ENCODE measurements around the gene SWI5.
A peak's percentile ranks its signal among the peaks of the same experiment; 100 is the strongest.
"Not testable (repeated sequence)": the region's sequence is repeated elsewhere in the genome, so short reads cannot be mapped to it uniquely, and the experiment has no call there.

Gene SWI5

DNA sequence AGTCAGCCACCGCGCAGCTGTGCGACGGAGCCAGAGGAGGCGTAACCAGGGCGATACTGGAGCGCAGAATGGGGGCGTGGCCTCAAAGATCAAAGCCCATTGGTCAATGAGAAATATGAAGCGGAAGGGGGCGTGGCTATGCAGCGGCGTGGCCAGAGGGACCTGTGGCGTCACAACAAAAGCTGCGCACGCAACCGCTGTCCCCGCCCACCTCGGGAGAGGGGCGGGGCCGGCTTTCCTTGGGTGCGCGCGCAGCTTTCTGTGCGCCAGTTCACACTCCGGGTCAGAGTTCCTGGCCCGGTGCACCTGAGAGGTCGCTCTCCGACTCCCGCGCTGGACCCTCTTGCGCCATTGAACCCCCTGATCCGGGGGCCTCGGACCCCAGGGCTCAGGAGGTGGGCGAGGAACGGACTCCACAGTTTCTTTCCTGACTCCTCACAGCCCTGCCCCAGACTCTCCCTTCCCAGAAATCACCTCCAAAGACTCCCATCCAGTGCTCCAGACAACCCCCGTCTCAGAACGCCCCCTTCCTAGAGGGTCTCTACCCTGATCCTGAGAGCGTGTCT lies at the start of gene SWI5:
SWI5 (plus strand) TSS at position 269 of the 566 bp plus-strand sequence.
- DNase-seq (ENCODE audit: low spot score), result peak; percentile 100

DNA sequence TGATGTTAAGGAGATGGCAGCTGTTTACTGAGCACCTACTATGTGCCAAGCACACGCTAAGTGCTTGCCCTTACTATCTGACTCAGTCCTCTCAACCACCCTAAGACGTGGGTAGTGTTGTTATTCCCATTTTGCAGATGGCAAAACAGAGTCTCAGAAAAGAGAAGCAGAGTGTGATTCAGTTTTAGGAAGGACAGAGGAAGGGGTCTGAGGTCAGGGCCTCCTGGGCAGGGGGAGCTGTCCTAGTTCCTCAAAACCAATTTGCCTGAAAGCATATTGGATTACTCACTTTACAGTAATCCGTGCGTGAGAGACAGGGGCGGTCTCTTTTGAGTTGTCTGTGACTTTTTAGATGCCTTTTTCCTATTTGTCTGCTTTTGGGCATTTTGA lies 49.7 kb upstream of the SWI5 start:
- no peak for DNase-seq (ENCODE audit: low spot score)

DNA sequence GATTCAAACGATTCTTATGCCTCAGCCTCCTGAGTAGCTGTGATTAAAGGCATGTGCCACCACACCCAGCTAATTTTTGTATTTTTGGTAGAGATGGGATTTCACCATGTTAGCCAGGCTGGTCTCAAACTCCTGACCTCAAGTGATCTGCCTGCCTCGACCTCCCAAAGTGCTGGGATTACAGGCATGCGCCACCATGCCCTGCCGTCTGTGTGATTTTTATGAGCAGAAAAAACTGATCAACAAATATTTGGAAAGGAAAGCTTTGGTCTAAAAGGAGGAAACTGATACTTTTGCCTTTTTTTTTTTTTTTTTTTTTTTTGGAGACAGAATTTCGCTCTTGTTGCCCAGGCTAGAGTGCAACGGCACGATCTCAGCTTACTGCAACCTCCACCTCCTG lies 45.2 kb upstream of the SWI5 start:
- not testable (repeated sequence) for DNase-seq (ENCODE audit: low spot score)

DNA sequence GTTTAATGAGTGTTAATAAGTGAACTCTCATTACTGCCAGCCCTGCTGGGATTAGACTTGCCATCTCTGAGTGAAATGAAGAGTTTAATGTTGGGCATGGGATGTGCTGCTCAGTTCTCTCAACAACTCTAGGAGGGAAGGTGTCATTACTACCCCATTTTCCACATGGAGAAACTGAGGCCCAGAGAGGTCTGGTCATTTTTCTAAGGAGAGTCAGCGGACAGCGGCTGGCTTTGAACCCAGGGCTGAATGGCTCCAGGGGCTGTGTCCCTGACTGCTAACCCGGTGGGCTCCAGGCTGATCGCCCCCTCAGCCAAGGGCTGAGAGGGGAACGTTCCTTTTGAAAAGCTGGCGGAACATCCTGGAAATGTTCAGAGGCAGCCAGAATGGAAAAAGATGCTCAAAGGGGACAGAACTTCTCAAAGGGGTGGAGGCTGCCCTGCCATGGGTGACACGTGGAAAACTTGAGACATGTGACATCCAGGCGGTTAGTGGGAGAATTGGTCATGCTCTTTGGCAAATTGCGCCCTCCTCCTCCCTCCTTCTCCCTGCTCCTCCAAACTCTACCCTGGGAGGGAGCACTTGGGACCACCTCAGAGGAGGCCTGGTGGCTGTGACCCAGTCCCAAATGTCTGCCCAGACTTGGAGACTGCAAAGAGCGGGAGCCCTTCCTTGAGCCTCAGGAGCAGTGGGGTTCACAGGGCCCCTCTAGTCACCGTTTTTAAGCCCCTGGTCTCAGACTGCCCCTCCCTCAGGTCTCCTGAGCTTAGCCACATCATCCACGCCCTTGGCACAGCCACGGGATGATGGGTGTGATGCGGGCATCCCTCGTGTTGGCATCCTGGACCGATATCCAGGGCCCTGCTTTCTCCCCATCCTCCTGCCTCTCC lies 44.2 kb upstream of the SWI5 start:
- no peak for DNase-seq (ENCODE audit: low spot score)

DNA sequence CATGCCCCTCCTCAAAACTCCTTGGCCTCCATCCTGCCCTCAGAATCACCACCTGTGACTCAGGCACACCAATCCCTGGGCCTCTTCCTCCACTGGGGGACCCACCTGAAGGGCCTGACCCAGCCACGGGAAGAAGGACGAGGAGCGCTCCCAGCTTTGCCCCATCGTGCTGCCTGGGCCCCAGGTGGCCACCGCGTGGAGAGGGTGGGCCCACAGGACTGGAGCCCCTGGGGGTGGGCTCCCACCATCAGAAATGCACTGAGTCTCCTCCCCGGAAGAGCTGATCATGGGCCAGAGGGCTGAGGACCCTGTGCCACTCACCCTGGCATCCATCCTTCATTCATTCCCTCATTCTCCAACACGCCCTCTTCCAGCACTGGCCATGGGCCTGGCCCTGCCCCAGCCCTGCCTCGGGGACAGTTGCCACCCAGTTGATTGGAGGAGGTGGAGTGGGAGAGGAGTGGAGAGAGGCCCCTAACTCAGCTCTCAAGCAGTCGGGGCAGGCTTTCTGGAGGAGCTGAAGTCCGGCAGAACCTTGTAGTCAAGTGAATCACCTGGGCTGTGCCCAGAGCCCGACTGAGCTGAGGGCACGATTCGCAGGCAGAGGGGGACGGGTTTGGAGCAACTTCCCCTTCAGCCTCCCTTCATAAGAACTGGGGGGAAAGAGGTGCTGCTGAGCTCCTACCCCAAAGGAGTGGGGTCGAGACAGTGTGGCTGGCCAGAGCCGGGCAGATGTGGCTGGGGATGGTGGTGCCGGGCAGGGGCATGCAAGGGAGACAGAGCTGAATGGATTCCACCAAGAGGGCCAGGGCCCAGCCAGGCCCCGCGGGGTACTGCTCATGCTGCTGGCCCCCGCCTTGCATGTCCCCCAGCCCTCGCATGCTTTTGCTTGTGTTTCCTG lies 43.3 kb upstream of the SWI5 start:
- no peak for DNase-seq (ENCODE audit: low spot score)

DNA sequence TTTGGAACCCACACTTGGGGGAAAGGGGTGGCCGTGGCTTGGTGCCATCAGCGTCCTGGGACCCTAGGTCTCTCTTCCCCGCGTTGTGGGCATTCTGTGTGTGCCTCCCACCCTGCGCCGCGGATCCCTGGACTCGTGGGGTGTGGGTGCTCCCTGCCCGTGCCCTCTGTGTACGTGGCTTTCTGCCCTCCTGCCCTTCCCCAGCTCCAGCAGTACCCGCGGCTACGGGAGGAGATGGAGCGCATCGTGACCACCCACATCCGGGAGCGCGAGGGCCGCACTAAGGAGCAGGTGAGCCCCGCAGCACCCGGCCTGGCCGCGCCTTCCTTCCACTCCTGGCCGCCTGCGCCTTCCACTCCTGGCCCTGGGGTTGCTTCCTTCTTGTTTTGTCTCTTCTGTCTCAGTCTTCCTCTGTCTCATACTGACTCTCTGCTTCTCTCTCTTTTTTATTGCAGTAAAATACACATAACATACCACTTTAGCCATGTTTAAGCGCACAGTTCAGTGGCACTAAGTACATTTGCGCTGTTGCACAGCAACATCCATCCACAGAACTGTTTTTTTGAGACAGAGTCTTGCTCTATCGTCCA lies 42.2 kb upstream of the SWI5 start:
- DNase-seq (ENCODE audit: low spot score), result no peak

DNA sequence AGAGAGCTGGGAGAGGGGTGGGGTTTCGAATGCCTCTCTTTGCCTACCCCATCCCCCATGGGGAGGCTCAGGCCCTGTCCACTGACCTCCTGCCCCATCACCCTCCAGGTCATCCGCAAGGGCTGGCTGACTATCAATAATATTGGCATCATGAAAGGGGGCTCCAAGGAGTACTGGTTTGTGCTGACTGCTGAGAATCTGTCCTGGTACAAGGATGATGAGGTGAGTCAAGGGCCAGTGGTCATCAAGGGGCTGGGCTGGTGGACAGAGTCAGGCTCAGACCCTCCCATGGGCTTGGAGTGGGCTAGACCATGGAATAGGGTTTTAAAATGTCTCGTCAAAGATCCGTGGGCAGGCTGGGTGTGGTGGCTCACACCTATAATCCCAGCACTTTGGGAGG lies 34.0 kb upstream of the SWI5 start:
- no peak for DNase-seq (ENCODE audit: low spot score)

DNA sequence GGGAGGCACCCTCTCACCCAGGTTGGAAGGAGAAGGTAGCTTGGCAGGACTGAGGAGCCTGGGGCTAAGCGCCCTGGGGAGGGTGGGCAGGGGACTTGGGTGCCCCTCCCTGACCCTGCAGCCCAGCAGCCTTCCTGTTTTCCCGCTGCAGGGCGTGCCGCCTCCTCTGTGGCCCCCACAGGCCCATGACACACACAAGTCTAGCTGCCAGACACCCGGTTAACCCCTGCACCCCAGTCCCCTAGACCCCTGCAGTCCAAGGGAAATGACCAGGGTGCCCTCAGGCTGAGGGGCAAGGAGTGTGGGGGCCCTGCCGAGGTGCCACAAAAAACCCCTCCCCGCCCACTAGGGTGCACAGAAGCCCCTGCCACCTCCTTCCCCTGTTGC lies 33.3 kb upstream of the SWI5 start:
- DNase-seq (ENCODE audit: low spot score), result no peak

DNA sequence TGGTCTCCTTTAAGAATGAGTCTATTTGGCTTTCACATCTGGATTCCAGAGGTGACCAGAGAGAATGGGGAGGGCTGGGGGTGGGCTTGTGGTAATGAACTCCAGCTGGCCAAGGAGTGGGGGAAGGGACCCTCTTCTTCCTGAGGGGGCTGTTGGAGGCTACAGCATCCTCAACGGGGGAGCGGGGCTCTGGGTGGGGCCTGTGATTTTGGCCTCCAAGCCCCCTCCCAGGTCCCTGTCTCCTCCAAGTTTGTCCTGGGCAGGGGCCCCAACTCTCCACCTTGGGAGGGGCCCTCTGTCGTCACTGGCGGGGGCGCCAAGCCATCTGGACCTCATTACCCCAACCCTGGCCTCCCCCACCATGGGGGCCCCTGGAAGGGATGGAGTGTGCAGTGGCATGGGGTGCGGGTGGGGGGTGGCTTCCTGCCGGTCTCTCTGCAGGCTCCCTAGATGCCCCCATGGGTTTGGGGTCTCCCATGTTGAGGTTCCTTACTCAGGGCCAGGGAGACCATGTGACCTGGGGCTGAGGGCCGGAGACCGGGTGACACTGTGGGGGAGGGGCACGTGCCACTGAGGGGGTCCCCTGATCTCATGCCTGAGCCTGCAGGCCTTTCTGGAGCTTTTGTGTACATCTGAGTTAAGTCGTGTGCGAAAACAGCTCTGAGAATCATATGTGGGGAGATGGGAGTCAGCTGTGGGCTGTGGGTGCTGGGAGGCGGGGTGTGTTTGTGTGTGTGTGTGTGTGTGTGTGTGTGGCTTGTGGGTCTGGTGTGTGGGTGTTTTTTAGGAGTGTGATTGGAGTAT lies 32.7 kb upstream of the SWI5 start:
- no peak for DNase-seq (ENCODE audit: low spot score)

DNA sequence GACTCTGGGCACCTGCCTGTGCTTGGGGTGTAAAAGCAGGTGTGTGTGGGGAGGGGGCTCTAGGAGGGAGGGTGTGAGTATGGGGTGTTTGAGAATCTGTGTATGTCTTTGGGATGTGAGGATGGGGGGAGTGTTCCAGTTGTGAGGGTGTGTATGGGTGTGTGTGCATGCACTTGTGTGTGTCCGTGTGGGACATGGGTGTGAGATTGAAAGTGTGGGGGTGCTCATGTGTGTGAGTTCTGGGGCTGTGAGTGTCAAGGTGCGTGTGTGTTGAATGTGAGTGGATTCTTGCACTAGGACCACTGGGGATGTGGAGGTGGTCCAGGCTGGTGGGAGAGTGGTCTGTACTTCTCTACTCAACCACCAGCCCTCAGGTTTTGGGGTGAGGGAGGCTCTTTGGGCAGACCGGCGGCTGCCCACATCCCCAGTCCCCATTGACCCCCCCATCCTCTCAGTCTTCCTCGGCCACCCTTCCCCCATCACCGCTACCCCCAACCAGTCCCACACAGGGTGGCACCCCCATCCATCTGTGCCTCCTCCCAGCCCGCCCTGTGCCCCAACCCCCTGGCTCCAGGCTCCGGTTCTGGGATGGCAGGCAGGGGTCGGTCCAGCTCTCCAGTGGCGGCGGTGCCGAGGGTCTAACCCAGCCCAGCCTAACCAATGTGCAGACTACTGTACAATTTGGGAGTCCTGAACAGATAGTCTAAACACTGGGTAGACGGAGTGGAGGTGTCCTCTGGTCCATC lies 31.8 kb upstream of the SWI5 start:
- no peak for DNase-seq (ENCODE audit: low spot score)

DNA sequence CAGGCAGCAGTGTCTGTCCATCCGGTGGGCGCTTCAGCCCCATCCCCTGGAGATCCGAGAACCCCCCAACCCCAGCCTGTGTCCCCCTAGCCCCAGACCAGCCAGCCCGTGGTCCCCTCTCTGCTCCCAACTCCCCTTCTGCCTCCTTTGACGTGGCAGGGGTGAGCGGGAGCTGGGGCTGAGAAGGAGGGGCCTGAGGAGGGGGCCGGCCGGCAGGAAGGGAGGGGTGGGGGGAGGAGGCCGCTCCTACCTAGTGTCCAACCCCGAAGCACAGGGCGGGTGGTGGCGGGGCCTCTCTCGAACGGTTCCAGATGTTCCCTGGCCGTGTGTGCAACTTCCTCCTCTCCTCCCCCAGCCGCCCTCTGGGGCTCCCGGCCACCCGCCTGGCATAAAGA lies 31.2 kb upstream of the SWI5 start:
- DNase-seq (ENCODE audit: low spot score), result peak; percentile 22

DNA sequence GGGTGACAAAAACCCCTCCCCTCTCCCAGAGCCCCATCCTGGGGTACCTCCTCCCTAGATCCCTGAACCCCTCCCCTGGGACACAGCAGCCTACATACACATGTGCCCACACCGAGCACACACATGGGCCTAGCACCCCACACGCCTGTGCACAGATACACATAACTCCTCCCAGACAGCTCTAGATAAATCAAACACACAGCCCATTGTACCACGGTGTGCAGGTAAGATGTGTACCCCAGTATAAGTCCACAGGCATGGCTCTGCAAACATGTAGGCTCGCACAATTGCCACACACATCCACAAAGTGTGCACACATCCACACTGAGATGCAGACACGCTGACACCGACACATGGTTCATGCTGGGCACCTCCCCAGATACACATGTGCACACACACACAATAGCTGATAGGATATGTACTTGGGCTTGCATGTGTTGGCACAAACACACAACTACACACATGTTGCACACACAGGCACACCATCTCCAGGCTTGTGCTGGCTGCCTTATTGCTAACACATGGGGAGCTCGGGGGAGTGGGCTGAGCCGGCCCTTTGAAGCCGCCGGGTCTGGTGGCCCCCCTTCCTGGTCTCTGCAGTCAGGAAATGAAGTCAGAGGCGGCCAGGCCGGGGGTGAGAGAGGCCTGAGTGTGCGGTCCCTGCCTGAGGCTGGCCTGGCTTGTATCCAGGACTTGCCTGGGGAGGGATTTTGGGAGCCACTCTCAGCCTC lies 30.5 kb upstream of the SWI5 start:
- no peak for DNase-seq (ENCODE audit: low spot score)

DNA sequence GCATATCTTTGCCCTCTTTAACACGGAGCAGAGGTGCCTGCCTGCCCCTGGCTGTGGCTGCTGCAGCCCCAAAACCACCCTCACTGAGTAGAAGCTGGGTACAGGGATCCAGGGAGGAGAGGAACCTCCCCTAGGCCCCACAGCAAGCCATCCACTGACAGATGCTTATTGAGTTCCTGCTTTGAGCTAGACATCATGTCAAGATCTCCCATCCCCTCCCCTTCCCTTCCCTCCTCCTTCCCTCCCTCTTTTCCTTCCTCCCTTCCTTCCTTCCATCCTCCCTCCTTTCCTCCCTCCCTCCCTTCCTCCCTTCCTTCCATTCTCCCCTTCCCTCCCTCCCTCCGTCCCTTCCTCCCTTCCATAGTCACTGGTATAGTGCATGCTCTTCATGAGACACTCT lies 29.6 kb upstream of the SWI5 start:
- no peak for DNase-seq (ENCODE audit: low spot score)

DNA sequence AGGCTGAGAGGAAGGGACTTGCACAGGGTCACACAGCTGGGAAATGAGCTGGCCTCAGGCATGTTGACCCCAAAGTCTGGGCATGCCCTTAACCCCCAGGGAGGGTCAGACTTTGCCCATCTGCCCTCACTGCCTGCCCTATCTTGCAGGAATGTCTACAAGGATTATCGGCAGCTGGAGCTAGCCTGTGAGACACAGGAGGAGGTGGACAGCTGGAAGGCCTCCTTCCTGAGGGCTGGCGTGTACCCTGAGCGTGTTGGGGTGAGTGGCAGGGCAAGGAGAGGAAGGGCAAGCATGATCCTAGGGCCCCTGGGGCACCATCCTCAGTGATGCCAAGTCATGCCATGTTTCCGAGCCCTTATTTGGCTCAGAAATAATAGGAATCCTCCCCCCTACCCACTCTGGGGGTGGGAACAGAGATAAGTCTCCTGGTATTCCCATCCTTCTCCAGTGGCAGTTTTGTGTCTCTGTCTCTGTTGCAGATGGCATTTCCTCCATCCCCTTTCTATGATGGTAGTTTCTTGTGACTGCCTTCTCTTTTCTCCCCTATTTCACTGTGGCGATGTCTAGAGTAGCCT lies 28.8 kb upstream of the SWI5 start:
- no peak for DNase-seq (ENCODE audit: low spot score)

DNA sequence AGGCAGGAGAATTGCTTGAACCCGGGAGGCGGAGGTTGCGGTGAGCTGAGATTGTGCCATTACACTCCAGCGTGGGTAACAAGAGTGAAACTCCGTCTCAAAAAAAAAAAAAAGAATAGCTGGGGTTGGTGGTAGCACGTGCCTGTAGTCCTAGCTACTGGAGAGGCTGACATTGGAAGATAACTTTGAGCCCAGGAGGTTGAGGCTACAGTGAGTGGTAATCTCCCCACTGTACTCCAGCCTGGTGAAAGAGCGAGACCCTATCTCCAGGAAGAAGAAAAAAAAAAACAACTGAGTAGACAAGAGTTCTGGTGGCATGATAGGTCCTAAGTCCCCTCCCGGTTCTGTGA lies 26.5 kb upstream of the SWI5 start:
- no peak for DNase-seq (ENCODE audit: low spot score)

DNA sequence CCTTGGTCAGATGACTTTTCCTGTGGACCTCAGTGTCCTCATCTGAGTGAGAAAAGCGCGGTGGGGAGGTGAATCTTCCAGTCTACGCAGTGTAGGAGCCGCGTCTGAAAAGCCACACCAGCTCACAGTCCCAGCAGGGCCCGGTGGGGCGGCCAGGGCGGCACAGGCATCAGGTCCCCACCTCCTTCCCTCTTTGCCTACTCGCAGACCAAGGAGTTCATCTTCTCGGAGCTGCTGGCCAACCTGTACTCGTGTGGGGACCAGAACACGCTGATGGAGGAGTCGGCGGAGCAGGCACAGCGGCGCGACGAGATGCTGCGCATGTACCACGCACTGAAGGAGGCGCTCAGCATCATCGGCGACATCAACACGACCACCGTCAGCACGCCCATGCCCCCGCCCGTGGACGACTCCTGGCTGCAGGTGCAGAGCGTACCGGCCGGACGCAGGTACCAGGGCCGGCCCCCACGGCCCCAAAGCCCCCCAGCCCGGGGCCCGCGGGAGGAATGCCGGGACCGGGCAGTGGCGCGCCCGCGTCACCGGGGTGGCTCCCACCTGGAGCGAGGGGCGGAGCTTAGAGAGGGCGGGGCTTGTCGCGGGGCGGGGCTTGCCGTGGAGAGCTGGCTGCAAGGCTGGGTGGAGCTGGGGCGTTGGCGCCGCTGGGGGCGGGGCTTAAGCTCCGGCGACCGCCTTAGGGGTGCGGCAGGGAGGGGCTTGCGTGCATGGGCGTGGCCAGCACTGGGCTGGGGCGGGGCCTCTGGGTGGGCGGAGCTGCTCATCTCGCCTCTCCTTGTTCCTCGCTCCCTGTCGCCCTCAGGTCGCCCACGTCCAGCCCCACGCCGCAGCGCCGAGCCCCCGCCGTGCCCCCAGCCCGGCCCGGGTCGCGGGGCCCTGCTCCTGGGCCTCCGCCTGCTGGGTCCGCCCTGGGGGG lies 25.9 kb upstream of the SWI5 start:
- DNase-seq (ENCODE audit: low spot score), result peak; percentile 96

DNA sequence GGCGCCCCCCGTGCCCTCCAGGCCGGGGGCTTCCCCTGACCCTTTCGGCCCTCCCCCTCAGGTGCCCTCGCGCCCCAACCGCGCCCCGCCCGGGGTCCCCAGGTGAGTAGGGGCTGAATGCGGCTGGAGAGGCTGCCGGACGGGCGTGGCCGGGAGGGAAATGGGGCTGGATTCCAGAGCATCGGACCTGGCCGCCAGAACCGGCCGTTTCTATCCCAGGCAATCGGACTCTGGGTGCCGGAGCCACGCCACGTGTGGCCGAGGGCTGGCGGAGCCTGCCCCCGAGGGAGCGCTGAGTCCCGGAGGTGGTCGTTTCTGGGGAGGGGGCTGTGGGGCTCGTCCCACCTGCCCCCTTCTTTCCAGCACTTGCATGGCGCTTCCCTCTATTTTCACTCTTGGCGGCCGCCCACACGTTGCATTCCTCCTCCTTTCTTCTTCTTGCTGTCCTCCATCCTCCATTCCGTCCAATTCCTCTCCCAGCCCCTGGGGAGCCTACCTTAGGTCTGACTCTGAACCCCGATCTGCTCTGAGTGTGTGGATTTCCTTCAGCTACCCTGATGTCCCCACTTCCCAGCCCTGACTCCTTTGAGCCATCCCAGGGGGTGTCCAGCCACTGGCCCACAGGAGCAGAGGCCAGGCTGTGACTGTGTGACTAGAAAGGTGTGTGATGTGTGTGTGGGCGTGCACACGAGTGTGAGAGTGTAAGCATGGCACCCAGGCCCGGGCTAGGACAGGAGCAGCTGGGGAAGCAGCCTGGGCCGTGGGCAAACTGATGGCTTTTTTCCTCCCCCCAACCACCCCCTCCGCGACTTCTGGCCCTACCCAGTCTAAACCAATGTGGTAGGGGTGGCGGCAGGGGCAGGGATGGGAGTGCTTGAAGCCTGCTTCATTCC lies 25.0 kb upstream of the SWI5 start:
- no peak for DNase-seq (ENCODE audit: low spot score)

DNA sequence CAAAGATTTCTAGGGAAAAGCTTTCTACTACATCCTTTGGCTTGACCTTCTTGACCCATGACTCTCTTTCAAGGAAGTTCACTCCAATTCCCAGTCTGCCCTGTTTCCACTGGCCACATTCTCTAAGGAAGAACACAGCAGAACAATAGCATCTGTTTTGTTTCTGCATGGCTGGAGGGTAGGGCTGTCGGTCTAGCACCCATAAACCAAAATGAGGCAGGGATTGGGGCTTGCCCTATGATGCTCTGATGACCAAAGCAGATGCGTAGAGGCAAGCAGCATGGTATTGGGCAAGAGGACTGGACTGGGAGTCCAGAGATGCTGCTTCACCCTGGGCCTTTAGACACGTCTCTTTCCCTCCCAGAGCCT lies 24.4 kb upstream of the SWI5 start:
- DNase-seq (ENCODE audit: low spot score), result no peak
